ENCODE data around the gene ZHX3.

ZHX3 gene

DNA sequence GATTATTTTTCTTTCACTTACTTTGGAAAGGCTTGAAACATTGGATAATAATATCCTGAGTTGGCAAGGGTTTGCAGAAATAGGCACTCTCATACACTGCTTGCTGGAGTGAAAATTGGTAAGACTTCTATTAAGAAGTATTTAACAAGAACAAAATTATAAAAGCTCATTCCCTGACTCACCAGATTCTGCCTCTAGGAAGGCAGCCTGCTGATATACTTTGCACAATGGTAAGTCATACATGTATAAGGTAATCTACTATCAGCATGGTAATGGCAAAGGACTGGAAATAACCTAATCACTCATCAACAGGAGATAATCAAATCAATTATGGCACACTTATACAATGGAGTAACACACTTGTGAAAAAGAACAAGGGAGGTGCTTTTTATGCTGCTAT is 94.4 kb downstream of the ZHX3 start:
- DNase-seq (ENCODE audit: low spot score), result no peak

DNA sequence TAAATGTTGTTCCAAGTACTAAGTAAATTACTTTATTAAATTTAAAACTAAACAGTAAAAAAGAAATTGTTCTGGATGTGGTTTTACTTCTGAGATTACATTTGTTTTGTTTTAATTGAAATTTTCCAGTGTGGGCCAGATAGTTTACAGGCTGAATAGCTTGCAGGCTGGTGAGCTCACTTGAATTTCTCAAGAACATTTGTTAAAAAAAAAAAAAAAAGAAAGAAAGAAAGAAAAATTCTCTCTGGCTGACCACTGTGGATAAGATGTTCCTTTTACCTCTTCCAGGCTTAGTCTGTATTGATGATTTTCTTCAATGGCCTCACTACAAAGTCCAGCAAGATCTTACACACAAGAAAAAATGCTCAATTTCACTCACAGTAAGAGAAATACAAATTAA is 94.8 kb downstream of the ZHX3 start:
- no peak for DNase-seq (ENCODE audit: low spot score)

GRCh38 chr20:41222296-41222695 is 95.2 kb downstream of the ZHX3 start:
- no peak for DNase-seq (ENCODE audit: low spot score)

DNA sequence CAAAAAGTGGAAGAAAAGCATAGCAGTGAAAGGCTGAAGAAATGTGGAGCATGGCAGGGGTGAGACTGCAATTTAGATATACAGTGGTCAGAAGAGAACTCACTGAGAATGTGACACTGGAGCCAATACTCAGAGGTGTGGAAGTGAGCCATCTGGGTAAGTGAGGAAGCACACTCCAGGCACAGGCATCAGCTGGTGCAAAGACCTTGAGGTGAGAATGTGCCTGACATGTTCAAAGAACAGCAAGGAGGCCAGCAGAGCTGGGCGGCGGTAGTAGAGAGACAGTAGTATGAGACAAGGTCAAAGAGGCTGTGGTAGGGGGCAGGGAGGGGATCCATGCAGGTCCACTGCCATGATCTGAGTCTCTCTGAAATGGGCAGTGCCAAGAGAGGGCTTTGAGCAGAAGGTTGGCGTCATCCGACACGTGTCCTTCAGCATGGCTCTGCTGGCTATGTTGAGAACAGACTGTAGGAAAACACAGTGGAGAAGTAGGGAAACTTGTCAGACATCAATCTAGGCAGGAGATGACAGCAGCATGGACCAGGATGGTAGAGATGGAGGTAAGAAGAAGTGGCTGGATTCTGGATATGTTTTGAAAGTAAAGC is 95.8 kb downstream of the ZHX3 start:
- no peak for DNase-seq (ENCODE audit: low spot score)

DNA sequence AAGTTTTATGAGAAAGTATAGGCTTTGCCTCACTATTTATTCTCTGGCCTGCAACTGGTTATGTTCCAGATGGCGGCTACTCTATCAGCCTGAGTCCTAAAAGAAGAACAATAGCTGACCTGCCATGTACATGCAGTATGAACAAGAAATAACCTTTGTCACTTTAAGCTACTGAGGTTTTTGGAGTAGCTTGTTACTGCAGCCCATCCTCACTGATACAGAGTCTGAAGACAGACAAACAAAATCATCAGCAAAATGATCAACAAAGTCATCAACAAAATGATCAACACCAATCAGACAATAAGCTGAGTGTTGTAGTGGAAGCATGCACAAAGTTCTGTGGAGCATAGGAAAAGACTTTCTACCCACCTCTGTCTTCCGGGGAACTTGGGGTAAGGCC is 97.7 kb downstream of the ZHX3 start:
- DNase-seq (ENCODE audit: low spot score), result no peak

- no peak for DNase-seq (ENCODE audit: low spot score)
These were observed 99.1 kb downstream of the ZHX3 start for GRCh38 chr20:41218466-41218865.

GRCh38 chr20:41217422-41217821 is 100.1 kb downstream of the ZHX3 start:
- no peak for DNase-seq (ENCODE audit: low spot score)

GRCh38 chr20:41214666-41215065 is 102.9 kb downstream of the ZHX3 start:
- DNase-seq (ENCODE audit: low spot score), result no peak

GRCh38 chr20:41214202-41214601 is 103.3 kb downstream of the ZHX3 start:
- no peak for DNase-seq (ENCODE audit: low spot score)

- no peak for DNase-seq (ENCODE audit: low spot score)
These were observed 104.2 kb downstream of the ZHX3 start for GRCh38 chr20:41213150-41213820.

- no peak for DNase-seq (ENCODE audit: low spot score)
These were observed 112.2 kb downstream of the ZHX3 start for GRCh38 chr20:41205313-41205712.

- DNase-seq (ENCODE audit: low spot score), result no peak
These were observed 112.9 kb downstream of the ZHX3 start for GRCh38 chr20:41204304-41205265.

GRCh38 chr20:41203660-41204059 is 113.9 kb downstream of the ZHX3 start:
- no peak for DNase-seq (ENCODE audit: low spot score)

DNA sequence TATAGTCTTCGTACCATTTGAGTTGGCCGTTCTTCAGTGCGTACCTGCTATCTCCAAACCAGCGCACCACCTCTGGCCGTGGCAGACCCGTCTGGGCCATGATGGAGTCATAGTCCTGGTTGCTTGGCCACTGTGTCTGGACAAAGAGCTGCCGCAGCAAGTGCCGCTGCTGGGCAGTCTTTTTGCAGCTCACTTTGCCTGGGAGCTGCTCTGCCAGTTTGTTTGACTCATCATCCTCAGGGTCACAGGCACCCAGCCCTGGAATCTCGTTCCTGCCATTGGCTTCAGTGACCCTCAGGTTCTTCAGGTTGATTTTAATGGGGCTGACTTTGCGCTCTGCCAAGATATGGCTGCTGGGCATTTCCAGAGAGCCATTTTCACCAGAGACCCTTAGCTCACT is 115.1 kb downstream of the ZHX3 start:
- no peak for DNase-seq (ENCODE audit: low spot score)

- no peak for DNase-seq (ENCODE audit: low spot score)
These were observed 115.8 kb downstream of the ZHX3 start for GRCh38 chr20:41201760-41202159.

DNA sequence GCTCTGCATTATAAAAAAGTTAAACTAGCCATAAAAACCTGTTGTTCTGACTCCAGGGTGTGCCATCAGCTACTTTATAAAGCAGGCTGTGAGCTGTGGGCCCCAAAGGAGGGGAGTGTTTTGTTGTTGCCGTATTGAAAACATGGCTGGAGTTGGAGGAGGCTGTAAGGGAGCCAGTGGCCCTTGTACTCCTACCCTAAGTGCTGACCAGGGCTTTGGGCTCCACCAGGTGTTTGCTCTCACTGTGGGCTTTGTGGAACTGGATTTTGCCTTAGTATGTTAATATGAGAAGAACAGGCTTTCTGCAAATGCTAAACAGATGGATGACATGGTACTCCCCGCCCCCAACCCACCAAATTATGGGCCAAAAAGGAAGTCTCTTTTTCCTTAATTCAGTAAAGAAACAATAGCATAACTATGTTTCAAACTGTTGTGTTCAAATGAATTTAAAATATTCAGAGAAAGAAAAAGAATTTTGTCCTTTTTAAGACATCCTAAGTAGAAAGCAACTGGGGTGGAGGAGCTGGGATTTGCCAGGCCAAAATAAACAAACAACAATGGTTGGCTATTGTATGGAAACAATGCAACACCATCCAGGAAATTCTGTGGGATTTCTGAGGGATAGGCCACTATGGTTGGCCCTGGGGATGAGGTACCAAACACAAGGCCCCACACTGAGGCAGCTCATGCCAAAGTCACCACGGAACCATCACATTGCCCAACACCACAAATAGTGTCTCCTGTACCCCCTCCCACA is 116.9 kb downstream of the ZHX3 start:
- no peak for DNase-seq (ENCODE audit: low spot score)

GRCh38 chr20:41198443-41198842 is 119.1 kb downstream of the ZHX3 start:
- DNase-seq (ENCODE audit: low spot score), result no peak

- no peak for DNase-seq (ENCODE audit: low spot score)
These were observed 120.8 kb downstream of the ZHX3 start for GRCh38 chr20:41196653-41197225.

DNA sequence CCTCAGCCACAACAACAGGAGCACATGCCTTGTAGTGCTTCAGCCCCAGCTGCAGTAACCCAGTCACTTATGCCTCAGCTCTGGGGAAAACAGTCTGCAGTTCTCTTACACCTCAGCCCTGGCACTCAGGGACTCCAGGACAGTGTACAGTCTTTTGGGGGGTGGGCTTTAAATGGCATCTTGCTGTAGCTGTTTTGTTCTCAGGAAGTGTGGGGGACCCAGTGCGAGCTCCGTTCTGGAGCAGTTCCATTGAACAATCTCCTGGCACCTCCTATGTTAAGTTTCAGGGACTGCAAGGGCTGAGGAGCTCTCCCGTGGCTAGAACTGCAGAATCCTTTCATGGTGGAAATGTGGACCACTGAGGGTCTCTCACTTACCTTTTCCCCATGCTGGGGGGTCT is 125.0 kb downstream of the ZHX3 start:
- no peak for DNase-seq (ENCODE audit: low spot score)

GRCh38 chr20:41191562-41192500 is 125.7 kb downstream of the ZHX3 start:
- DNase-seq (ENCODE audit: low spot score), result no peak

DNA sequence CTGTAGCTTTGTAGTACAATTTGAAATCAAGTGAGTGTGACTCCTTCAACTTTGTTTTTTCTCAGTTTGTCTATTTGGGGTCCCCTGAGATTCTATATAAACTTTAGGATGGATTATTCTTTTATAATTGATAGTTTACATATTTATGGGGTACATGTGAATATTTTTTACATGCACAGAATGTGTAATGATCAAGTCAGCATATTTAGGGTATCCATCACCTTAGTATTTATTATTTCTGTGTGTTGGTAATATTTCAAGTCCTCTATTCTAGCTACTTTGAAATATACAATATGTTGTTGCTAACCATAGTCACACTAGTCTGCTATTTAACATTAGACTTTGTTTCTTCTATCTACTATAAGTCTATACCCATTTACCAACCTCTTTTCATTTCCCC is 129.9 kb downstream of the ZHX3 start:
- DNase-seq (ENCODE audit: low spot score), result no peak
